Colonic mucosa (tissue), 4 donors: ENCODE data around the gene STARD3. TPM values are rescaled to one million over a fixed set of nuclear protein-coding genes. Genes with fewer than 3 reads are reported as not detected.

Source experiments
- DNase-seq: peaks from one replicate; pipeline ENCODE4 v3.0.0-alpha.2; 2020
- H3K27ac ChIP-seq: fragments of 200-600 bp; one replicate; pipeline ENCODE4 v1.8.0; 2021
- H3K27me3 ChIP-seq: fragments of 200-600 bp; one replicate; pipeline ENCODE4 v1.8.0; 2021
- H3K36me3 ChIP-seq: fragments of 200-600 bp; one replicate; pipeline ENCODE4 v1.8.0; 2021
- H3K4me1 ChIP-seq: fragments of 200-600 bp; one replicate; pipeline ENCODE4 v1.8.0; 2021; ENCODE audit warnings: mild to moderate bottlenecking
- H3K4me3 ChIP-seq: fragments of 200-600 bp; one replicate; pipeline ENCODE4 v1.8.0; 2021
- H3K9ac ChIP-seq, 2 donors: one replicate each; pipeline ENCODE4 v1.7.0; 2013; ENCODE audit warnings: control low read depth in 2 of 2, low read depth in 2 of 2, low read length in 2 of 2
- H3K9me3 ChIP-seq: fragments of 200-600 bp; one replicate; pipeline ENCODE4 v1.8.0; 2021
- intact Hi-C: fragments of 100-400 bp; cut with DNase I; formaldehyde crosslinking; loops from one replicate; pipeline ENCODE4 v1.14.1; 2022
- total RNA-seq, 2 donors: library from RNA; stranded (reverse); fragmentation: NEBNext Ultra II Directional in 1 of 2; extraction: Animal tissue kit (Norgen Biotek cat#: 25700) in 1 of 2; gene quantifications; one replicate each; pipeline ENCODE4 v1.2.1, GENCODE V29; 2021
- TF ChIP-seq, protein P1 (sequence below): fragments of 200-600 bp; IDR thresholded peaks from one replicate; pipeline ENCODE4 v1.8.0; 2022; ENCODE audit warnings: antibody characterized with exemption, mild to moderate bottlenecking
- donor health status: healthy.
- donor health status: DM: no; HTN: no; CAD: no.
- donor health status: DM: no; HTN: no; CAD: no.

STARD3 gene
- total RNA-seq, 2 donors from 2014 or later: 30.0 to 41.3 TPM

- peak overlapping the region in 1 of 2 donors; percentile 64 for H3K9ac ChIP-seq
- no peak for DNase-seq
- H3K4me1 ChIP-seq: peaks cover 10% of the 10 kb centered on the region
- no peaks in the 10 kb centered on the region for H3K36me3 ChIP-seq
- TF ChIP-seq, protein P1, sequence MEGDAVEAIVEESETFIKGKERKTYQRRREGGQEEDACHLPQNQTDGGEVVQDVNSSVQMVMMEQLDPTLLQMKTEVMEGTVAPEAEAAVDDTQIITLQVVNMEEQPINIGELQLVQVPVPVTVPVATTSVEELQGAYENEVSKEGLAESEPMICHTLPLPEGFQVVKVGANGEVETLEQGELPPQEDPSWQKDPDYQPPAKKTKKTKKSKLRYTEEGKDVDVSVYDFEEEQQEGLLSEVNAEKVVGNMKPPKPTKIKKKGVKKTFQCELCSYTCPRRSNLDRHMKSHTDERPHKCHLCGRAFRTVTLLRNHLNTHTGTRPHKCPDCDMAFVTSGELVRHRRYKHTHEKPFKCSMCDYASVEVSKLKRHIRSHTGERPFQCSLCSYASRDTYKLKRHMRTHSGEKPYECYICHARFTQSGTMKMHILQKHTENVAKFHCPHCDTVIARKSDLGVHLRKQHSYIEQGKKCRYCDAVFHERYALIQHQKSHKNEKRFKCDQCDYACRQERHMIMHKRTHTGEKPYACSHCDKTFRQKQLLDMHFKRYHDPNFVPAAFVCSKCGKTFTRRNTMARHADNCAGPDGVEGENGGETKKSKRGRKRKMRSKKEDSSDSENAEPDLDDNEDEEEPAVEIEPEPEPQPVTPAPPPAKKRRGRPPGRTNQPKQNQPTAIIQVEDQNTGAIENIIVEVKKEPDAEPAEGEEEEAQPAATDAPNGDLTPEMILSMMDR: peak; percentile 8
- H3K27ac ChIP-seq: no peak overlapping the region
- H3K4me3 ChIP-seq: no peak overlapping the region
- intact Hi-C loops: no loop called here
- peaks cover 8% of the 10 kb centered on the region for H3K27me3 ChIP-seq
- no peaks in the 10 kb centered on the region for H3K9me3 ChIP-seq
Observed at GRCh38 chr17:39672522-39673334, 35.8 kb downstream of the STARD3 start.

- H3K27ac ChIP-seq: no peak overlapping the region
- no peaks in the 10 kb centered on the region for H3K27me3 ChIP-seq
- no peaks in the 10 kb centered on the region for H3K9me3 ChIP-seq
- intact Hi-C loops: no loop called here
- peak overlapping the region in 1 of 2 donors; percentile 88 for H3K9ac ChIP-seq
- no peaks in the 10 kb centered on the region for H3K36me3 ChIP-seq
- H3K4me1 ChIP-seq: peaks cover 10% of the 10 kb centered on the region
- TF ChIP-seq, protein P1: no peak
- H3K4me3 ChIP-seq: no peak overlapping the region
- DNase-seq: no peak
Observed at GRCh38 chr17:39673335-39674081, 36.6 kb downstream of the STARD3 start.

GRCh38 chr17:39674179-39674578, 37.2 kb downstream of the STARD3 start:
- H3K36me3 ChIP-seq: no peaks in the 10 kb centered on the region
- no peaks in the 10 kb centered on the region for H3K27me3 ChIP-seq
- no peaks in the 10 kb centered on the region for H3K9me3 ChIP-seq
- no peak overlapping the region for H3K4me3 ChIP-seq
- peaks cover 11% of the 10 kb centered on the region for H3K4me1 ChIP-seq
- H3K9ac ChIP-seq: peak overlapping the region; percentile 5 to 88
- no peak for DNase-seq
- no peak overlapping the region for H3K27ac ChIP-seq
- TF ChIP-seq, protein P1: no peak
- intact Hi-C loops: no loop called here

GRCh38 chr17:39674702-39675389, 37.9 kb downstream of the STARD3 start:
- TF ChIP-seq, protein P1: no peak
- Histone ChIP-seq H3K4me3 (no peak overlapping the region), H3K27ac (peak overlapping the region; percentile 42), H3K9ac (peak overlapping the region; percentile 26 to 88), H3K4me1 (peaks cover 17% of the 10 kb centered on the region), H3K27me3 (no peaks in the 10 kb centered on the region), H3K9me3 (no peaks in the 10 kb centered on the region), H3K36me3 (no peaks in the 10 kb centered on the region)
- intact Hi-C loops: no loop called here
- peak; percentile 82 for DNase-seq

GRCh38 chr17:39675390-39676082, 38.6 kb downstream of the STARD3 start:
- Histone ChIP-seq H3K27ac (peak overlapping the region; percentile 42), H3K36me3 (no peaks in the 10 kb centered on the region)

More at GRCh38 chr17:39675390-39676082, 38.6 kb downstream of the STARD3 start:
- H3K4me1 ChIP-seq: peaks cover 20% of the 10 kb centered on the region
- H3K9ac ChIP-seq: peak overlapping the region; percentile 39 to 88
- intact Hi-C loops: no loop called here
- H3K27me3 ChIP-seq: no peaks in the 10 kb centered on the region
- no peak overlapping the region for H3K4me3 ChIP-seq
- TF ChIP-seq, protein P1: no peak
- no peaks in the 10 kb centered on the region for H3K9me3 ChIP-seq
- DNase-seq: no peak
